GM19324 (cell line): ENCODE results near the gene HAGH.
A peak's percentile ranks its signal among the peaks of the same experiment; 100 is the strongest.

Experiments used
- ATAC-seq: cut with Tn5 transposase; IDR thresholded peaks from one replicate; pipeline ENCODE4 v1.9.1; 2021; ENCODE audit warnings: mild to moderate bottlenecking, moderate library complexity; ENCODE audit not compliant: unreplicated experiment, low FRiP score

Gene HAGH

DNA sequence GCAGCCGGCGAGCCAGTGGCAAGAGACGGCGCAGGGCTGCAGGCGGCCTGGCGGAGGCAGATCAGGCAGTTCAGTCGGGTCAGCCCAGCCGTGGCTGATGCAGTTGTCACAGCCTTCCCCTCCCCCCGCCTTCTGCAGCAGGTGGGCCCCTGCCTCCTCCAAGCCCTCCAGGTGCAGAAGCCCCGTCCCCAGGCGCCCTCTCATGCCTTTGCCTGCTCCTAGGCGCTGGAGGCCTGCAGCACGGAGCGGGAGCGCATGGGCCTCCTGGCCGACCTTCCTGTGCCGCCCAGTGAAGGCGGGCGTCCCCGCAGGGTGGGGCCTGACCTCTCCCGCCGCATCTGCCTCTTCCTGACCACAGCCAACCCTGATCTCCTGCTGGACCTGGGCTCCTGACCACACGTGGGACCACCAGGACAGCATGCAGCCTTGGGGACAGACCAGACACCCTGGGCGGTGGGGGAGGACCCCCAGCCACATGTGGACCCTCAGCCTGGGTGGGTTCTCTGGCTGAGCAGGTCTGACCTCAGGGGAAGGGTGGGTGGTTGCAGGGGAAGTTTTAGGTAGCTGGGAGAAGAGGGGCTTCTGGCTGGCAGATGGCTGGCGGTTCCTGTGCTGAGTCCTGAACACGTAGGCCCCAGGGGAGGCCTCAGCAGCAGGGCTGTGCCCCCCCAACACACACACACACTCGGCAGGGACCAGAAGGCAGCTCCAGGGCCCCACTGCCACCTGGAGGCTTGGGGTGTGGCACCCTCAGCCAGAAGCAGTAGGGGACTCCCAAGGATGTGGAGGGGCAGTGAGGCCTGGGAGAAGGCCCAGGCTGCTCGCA is 50.6 kb downstream of the HAGH start:
- no peak for ATAC-seq

DNA sequence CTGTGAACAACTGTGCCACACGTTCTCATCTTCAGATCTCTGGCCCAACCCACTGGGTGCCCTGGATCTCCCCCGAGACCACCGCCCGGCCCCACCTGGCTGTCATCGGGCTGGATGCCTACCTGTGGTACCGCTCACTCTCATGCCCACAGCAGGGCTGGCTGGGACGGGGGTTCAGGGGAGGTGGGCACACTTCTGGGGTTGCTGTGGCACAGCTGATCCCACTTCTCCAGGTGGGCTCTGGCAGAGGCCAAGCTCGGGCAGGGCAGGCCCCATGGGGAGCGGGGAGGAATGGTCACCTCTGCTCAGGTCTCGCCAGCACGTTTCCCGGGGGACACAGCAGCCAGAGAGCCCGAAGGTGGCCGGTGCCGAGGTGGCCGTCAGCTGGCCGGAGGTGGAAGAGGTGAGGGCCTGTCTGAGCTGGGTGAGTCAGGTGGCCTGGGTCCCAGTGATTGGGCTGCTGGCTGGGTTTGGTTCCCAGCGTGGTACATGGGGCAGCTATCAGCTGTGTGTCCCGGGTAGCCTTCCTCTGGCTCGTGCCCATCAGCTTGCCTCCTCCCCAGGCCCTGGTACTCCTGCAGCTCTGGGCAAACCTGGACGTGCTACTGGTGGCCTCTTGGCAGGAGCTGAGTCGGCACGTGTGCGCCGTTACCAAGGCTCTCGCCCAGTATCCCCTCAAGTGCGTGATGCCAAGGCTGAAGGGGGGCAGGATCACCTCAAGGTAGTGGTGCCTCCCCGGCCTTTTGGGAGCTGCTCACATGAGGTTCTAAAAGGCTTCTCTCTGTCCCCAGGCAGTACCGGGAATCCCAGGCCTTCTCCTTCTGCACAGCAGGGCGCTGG is 51.4 kb downstream of the HAGH start:
- ATAC-seq: no peak

DNA sequence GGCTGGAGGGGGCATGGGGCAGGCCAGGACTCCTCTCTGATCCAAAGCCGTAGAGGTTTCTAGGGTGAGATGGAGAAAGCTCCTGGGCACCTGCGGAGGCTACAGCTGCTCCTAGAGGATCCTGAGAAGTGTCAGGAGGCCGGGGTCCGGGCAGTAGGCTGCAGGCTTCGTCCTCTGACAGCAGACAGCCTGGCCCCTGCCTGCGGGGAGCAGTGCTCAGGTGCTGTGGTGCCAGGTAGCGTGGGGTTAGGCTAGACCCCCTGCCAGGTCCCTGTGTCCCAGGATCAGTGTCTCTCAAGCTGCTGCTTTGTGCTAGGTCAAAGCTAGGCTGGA is 52.2 kb downstream of the HAGH start:
- no peak for ATAC-seq

DNA sequence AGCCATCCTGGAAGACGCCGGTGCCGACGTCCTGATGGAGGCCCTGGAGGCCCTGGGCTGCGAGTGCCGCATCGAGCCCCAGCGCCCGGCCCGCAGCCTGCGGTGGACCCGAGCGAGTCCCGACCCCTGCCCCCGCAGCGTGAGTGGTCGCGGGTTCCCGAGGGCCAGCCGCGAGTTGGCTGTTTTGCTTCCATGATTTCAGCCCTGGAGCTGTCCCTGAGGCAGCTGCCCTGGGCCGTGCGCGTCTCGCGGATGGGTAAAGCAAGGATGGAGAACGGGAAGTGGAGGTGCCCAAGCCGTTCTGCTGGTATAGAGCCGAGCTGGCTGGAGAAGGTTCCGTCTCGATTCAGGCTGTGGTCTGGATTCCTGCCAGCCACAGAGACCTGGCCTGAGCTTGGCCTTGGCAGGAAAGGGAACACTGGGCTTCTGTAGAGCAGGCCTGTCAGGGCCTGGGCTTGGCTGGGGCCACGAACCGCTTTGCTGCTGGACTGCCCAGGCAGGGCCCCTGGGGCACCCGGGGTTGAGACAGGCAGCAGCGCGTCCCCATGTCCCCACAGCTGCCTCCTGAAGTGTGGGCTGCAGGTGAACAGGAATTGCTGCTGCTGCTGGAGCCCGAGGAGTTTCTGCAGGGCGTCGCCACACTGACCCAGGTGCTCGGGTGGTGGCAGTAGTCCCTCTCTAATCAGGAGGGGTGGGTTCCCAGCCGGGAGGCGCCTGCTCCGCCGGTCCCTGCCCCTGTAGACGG is 52.8 kb downstream of the HAGH start:
- ATAC-seq: no peak

DNA sequence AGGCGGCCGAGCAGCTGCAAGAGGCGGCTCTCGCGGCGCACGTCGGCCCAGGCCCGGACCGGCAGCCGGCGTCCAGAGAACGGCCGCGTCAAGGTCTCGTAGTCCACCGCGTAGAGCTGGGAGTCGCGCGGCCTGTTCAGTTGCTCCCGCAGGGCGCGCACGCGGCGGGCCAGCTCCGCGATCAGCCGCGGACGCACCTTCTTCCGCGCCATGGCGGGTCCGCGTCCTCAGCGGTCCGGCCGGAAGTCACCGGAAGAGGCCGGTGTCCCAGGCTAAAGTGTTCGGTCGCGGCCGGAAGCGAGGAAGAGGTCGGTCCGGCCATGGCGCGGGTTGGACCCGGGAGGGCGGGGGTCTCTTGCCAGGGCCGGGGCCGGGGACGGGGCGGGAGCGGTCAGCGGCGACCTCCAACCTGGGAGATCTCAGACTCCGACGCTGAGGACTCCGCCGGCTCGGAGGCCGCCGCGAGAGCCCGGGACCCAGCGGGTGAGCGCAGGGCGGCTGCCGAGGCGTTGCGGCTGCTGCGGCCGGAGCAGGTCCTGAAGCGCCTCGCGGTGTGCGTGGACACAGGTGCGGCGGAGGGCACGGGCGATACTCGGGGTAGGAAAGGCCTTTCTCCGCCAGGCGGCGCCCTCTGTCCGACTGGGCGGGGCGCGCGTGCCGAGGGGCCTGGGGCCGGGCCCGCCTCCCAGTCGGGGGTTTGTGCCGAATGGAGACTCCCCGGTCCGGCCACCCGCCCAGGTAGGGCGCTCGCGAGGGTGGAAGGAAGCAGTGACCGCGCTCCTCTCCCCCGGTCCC is 53.5 kb downstream of the HAGH start, which contains the start of gene MRPS34:
MRPS34 (minus strand) TSS at position 227 of the 795 bp plus-strand sequence; CDS start at position 212, 15 bp downstream.
- ATAC-seq: peak; percentile 58

DNA sequence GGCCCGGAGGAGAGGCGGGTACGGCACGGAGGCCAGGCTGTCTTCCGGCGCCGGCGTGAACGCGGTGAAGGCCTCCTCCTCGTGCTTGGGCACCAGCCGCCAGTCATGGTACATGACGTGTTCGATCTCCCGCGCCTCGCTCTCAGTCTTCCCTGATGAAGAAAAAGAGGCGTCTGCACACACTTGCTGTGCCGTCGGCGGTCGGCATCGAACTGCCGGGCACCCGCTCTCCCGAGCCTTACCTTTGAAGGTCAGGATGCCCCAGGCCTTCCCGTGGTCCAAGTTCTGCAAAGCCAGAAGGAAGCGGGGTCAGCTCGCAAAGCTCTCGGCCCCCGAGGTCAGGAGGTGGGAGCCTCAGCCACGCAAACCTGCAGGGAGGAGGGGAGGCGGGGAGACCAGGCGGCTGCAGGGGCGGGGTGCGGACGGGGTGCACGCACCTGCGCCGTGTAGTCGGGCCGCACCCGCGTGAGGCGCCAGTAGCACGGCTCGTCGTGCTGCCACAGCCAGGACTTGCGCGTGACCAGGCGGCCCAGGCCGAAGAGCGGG is 54.2 kb downstream of the HAGH start, which contains the start of gene EME2:
EME2 (plus strand) TSS at position 449 of the 546 bp plus-strand sequence. CDS start 418 bp downstream, outside the sequence.
- ATAC-seq: no peak

DNA sequence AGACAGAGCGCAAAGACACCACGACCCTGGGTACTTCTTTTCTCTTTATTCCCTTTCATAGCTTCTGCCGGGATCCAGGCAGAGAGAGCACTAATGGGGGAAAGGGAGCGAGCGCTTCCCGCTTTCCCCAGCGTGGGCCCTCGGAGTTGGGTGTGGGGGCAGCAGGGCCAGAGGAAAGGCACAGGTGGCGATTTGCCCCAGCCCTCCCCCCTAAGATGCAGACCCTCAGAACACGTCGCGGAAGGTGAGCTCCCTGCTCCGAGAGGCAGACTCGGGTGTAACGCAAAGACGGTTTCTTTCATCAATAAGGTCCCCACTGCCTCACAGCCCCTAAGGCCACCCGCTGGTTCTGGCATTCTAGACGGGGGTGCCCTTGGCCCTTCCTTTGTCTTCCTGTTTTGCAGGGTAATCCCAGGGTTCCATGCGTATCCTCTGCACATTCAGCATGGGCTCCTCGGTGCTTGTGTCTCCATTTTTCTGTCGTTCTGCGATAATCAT is 54.7 kb downstream of the HAGH start:
- ATAC-seq: no peak

DNA sequence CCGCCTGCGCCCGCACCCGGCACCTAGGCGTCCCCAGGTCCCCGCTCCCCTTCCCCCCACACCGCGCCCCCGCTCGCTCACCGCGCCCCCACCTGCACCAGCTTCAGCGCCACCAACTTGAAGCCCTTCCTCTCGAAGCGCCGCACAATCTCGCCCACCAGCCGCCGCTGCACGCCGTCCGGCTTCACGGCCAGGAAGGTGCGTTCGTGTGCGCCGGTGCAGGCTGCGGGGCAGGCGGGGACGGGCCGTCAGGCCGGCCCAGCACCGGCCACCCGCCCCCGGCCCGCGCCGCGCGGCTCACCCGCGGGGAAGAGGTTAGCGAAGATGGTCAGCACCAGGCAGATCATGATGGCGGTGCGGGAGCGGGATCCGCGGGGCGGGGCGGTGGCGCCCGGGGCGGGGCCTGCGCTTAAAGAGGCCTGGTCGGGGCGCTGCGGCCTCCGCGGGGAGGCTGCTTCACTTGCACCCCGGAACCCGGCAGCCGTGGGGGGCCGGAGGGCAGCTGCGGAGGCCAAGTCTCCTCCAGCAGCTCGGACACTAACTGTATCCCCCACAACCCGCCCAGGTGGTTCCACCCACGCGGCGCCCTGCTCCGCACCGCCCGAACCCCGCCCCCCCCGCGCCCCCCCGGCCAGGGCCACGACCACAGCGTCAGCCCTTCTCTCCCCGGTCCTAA is 55.3 kb downstream of the HAGH start, which contains the start of gene NME3:
NME3 (minus strand) TSS at position 356 of the 676 bp plus-strand sequence; CDS start at position 347, 9 bp downstream.
- ATAC-seq: no peak

DNA sequence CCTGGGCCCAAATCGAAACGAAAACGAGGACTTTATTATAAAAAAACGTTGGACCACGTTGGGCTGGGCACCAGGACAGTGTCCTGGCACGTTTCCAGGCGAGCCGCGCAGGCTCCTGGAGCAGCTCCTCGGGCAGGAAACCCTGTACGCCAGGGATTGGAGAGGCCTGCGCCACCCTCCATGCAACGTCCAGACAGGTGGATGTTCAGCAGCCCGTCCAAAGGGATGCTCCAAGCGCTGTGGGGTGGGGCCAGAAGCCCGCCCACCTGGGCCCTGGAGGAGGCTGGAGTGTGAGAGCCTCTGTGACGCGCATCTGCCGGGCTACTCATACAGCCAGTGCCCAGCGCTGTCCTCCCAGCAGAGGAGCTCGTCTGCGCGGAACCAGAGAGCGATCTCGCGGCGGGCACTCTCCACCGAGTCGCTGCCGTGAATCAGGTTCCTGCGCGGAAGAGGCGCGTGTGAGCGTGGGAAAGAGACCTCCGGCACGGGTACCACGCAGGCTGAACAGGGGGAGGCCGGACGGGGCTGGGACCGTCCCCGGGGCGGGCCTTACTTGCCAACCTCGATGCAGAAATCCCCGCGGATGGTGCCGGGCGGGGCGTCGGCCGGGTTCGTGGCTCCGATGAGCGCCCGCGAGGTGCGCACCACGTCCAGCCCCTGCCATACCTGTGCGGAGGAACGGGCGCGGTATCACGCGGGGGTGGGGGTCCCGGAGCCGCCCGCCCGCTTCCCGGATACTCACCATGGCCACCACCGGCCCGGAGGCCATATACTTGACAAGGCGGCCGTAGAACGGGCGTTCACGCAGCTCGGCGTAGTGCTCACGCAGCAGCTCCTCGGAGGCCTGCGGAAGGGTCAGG is 56.1 kb downstream of the HAGH start:
- ATAC-seq: no peak

DNA sequence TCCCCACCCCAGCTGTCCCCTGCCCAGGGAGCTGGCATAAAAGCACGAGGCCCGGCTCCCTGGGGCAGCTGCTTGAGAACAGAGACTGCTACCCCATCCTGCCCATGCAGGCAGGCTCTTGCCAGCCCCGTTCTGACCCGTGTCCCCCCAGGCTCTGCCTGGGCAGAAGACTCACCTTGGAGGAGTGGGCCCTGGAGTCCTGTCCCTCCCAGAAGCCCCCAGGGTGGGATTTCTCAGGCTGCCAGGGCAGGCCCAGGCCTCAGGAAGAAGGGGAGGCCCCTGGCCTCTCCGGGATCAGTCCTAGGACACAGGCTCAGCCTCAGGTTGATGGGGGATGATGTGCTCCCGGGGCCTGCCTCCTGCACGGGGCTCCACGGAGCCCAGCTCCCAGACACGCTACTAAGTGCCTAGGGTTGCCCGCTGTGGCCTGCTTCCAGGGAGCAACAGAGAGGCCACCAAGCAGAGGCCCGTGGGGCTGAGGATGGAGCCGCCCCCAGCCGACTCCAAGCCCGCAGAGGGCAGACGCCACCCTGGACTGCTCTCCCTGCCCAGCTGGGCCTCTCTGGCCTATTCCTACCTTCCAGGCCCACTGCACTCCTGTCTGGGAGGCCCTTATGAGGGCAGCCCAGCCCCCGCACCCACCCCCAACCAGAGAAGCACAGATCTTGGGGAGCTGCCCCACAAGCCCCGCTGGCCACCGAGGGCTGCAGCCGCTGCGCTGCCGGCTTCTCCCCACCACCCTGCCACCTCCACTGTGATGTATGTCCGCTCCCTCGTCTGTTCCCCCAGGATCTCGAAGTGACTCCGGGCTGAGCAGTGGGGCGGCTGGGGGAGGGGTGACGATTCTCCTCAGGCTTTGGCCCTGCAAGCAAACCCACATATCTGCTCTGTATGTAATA is 57.0 kb downstream of the HAGH start:
- ATAC-seq: no peak

DNA sequence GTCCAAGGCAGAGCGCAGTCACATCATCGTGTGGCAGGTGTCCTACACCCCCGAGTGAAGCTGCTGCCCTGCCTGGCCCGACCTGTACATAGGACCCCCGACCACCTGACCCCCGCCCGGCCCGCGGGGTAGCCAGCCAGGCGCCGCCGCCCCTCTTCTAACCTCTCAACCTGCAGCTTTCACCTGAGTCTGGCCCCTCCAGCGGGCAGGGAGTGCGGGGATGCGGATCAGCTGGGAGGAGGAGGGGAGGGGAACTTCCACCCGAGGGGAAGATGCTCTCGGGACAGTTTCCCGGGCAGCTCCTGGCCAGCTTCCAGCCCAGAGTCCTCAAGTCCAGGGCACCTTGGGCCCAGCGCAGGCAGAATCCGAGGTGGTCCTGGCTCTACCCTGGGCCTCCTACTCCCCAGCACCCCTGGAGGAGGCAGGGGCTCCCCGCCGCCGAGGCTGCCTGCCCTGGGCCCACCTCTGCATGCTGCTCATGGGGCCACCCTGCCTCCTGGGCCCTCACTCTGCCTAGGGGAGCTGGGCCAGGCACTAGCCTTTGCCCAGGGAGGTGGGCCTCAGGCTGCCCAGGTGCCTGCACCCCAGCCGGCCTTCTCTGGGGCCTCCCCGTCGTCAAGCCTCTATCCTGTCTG is 57.7 kb downstream of the HAGH start:
- ATAC-seq: no peak

DNA sequence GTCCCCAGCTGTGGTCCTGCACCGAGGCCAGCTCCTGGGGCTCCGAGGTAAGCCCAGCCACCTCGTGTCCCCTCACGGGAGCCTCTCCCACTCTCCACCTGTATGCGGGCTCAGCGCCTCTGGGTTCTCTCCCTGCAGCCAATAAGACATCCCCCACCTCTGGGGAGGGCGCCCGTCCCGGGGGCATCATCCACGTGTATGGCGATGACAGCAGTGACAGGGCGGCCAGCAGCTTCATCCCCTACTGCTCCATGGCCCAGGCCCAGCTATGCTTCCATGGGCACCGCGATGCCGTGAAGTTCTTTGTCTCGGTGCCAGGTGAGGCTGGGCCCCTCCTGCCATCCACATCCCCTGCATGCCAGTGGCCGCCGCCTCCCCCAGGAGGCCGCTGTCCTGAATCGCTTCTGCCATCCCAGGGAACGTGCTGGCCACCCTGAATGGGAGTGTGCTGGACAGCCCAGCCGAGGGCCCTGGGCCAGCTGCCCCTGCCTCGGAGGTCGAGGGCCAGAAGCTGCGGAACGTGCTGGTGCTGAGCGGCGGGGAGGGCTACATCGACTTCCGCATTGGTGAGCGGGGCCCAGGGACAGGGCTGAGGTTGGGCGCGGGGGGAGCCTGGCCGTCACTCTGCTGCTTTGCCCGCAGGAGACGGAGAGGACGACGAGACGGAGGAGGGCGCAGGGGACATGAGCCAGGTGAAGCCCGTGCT is 58.4 kb downstream of the HAGH start:
- no peak for ATAC-seq

DNA sequence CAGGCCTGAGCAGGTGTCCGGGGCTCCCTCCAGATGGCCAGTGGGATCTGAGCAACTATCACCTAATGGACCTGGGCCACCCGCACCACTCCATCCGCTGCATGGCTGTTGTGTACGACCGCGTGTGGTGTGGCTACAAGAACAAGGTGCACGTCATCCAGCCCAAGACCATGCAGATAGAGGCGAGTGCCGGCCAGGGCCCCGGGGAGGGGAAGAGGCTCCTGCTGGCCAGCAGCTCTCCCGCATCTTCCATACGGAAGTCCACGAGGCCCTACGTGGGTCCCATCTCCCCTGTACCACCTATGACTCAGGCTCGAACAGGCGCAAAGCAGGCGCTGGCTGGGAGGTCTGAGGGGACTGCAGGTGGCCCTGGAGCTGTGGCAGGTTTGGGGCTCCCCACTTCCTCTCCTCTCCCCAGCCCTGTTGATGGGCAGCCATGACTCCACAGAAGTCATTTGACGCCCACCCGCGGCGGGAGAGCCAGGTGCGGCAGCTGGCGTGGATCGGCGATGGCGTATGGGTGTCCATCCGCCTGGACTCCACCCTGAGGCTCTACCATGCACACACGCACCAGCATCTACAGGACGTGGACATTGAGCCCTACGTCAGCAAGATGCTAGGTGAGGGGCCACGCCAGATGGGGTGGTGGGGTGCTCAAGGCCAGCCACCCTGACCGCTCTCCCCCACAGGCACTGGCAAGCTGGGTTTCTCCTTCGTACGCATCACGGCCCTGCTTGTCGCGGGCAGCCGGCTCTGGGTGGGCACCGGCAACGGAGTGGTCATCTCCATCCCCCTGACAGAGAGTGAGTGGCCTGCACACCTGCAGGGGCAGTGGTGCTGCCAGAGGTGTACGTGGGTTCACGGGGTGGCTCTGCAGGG is 59.3 kb downstream of the HAGH start:
- no peak for ATAC-seq

DNA sequence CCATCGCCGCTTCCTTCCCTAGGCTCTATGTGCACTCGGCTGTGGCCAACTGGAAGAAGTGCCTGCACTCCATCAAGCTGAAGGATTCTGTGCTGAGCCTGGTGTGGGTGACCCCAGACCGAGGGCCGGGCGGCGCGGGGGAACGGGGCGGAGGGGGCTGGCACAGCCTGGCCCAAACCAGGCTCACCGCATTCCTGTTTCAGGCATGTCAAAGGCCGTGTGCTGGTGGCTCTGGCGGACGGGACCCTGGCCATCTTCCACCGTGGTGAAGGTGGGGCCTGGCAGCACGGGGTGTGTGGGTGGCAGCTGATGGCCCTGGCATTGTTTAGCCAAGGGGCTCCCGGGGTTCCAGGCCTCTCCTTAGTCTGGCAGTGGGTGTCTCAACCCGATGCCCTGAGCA is 59.9 kb downstream of the HAGH start:
- ATAC-seq: no peak

DNA sequence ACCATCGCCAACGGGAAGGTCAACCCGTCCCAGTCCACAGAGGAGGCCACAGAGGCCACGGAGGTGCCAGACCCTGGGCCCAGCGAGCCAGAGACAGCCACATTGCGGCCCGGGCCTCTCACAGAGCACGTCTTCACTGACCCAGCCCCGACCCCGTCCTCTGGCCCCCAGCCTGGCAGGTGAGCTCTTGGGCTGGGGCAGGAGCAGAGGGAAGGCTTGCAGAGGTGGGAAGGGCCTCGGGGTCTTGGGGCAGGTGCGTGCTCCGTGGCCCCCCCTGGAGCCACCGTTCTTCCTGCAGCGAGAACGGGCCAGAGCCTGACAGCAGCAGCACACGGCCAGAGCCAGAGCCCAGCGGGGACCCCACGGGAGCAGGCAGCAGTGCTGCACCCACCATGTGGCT is 60.4 kb downstream of the HAGH start:
- ATAC-seq: no peak
